Germinal center (tissue), 1 donor: ENCODE results near the gene DLL1.

Experiments used
- DNase-seq: peaks from one replicate; pipeline ENCODE4 v3.0.0; 2012; ENCODE audit warnings: mixed read lengths, low spot score

DLL1 gene

GRCh38 chr6:170250981-170251775 is 39.7 kb downstream of the DLL1 start:
- DNase-seq: no peak

DNA sequence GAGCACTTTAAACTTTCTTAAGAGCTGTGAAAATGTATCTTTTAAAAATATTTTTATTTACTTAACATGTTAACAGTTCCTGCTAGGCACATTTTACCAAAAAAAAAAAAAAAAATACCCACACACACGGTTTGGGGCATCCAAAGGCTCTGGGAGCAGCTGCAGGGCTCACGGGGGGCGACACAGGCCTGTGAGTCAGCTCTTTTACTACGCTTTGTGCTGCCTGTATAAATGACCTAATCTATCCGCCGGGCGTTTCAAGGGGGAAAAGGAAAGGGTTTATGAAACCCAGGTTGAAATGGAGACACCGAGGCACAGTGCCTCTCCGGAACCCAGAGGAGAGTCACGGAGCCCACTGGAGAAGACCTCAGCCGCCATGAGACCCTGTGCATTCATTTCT is 40.4 kb downstream of the DLL1 start:
- DNase-seq: no peak

DNA sequence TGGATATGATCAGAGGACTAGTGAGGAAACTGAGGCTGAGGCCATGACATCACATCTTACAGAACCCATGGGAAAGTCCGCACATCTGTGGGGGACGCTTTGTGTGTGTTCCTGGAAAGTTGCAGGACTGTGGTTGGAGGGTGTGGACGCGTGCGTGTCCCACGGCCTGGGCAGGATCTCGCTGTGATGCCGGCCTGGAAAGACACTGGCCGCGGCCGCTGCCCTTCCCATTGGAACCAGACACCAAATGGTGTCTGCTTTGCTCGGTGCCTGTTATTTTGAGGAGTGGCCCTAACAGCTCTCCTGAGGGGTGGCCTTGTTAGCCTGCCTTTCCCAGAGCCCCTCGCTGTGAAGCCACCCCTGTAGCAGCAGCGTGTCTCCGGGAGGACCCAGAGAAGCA is 41.1 kb downstream of the DLL1 start:
- no peak for DNase-seq

- DNase-seq: no peak
Measured at GRCh38 chr6:170248861-170249600, 41.8 kb downstream of the DLL1 start.

DNA sequence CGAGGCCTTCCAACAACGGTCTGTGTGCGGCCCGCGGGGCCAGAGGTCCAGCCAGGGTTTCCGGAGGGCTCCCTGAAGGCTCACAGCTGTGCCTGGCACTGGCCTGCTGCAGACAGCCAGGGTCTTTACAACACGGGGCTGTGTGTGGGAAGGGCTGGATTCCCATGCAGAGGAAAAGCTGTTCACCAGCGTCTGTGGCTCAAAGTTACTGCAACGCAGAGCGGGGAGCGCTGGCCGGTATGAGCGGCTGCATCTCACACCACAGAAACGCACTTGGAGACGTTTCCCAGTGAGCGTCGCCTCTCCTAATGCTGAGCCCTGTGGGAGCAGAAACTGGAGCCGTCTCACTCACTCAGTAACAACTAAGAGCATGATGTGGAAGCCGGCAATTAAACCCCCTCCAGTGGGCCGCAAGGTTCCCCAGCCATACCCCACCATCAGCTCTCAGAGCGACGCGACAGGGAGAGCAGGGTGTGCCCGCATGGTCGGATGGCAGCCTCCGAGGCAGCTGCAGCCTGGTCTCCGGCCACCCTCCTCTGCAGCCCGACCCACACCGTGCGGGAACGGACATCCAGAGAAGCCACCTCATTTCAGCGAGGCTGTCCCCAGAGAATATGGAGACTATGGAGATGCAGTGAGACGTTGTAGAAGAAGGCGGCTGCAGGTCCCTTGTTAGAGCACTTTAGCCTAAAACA is 42.6 kb downstream of the DLL1 start:
- no peak for DNase-seq

- no peak for DNase-seq
Measured at GRCh38 chr6:170247178-170247701, 43.6 kb downstream of the DLL1 start.

GRCh38 chr6:170245475-170245992 is 45.3 kb downstream of the DLL1 start:
- no peak for DNase-seq

- DNase-seq: no peak
Measured at GRCh38 chr6:170244721-170245474, 46.0 kb downstream of the DLL1 start.

- no peak for DNase-seq
Measured at GRCh38 chr6:170243791-170244291, 47.0 kb downstream of the DLL1 start.

- DNase-seq: no peak
Measured at GRCh38 chr6:170243386-170243785, 47.5 kb downstream of the DLL1 start.

DNA sequence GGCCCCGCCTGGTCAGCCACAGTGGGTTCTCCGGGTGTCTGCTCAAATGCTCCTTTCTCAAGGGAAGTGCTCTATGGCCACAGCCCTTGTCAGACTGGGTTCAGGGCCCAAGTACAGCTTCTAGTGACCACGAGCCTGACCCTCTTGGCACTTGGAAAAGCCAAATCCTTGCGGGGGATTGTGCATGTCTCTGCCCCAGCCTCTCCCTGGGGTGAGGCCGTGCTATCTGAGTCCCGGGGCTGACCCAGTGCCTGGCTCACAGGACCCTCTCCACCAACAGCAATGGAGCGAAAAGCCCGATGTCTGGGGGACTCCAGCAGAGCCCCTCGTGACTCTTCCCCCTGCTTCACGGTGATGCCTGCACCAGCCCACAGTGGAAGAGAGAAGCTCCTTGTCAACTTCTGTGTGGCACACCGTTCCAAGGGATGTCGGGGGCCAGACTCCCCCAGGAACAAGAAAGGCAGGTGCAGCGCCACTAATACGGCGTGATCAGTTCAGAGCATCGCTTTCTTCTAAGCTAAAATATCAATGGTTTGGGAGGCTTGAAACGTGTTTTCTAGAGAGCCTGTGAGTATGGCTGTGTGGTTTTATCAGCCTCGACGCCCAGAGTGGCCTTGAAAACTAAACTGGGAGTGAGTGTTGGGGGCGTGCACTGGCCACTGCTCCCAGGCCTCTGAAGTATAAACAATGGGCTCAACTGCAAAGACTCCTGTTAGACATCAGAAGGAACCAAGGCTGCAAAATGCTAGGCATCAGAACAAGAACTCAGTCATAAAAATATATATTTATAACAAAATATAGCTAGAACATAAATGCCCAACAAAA is 51.9 kb downstream of the DLL1 start:
- no peak for DNase-seq

DNA sequence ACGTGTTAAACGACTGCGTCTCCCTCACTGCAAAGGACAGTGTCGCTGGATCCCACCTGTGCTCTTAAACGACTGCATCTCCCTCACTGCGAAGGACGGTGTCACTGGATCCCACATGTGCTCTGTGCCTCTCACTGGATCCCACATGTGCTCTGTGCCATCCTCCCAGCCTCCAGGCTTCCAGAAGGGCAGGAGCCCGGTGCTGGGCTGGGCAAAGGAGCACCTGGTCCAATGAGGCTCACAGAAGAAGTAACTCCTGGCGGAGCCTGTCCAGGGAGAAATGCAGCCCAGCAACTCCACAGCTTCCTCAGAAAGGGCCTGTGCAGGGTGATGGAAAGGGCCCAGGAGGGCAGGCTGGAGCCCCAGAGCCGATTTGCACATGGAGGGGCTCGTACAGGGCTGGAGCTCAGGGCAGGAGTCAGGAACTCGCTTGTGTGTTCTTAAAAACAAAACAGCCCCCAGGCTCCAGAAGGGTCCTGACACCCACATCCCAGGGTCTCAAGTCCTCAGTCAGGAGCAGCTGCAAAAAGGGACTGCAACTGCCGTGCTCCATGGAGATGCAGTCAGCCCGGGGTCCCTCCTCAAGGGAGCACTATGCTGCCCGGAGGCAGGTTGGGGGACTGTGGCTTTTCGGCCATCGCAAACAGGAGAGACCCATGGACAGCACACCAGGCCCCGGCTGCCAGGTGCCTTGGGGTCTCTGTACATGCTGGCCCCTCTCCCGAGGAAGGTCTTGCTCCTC is 52.7 kb downstream of the DLL1 start:
- no peak for DNase-seq

DNA sequence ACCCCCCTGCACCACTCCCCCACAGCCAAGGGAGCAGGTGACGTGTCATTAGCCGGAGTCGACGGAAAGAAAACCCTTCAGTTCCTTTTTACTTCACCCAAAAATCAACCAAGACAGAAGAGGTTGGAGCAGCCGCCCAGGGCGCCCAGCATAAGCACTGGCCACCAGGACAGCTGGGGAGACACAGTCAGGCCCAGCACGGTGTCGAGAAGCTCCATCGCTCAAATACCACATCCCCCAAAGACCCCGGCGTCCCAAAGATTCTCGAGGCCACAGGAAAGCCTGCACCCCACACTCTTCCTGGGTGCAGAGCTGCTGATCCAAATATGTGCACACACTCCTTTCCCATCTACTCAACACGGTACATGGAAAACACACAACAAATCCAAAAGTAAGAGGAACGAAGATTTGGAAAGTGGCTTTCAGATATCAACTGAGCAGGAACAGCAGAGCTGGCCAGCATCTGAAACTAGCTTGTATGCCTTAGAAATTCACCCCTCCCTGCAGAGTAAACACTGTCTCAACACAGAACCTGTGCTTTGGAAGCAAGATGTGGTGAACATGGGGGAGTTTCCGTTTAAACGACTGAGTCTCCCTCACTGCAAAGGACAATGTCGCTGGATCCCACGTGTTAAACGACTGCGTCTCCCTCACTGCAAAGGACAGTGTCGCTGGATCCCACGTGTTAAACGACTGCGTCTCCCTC is 54.6 kb downstream of the DLL1 start:
- DNase-seq: no peak

- no peak for DNase-seq
Measured at GRCh38 chr6:170235391-170236125, 55.3 kb downstream of the DLL1 start.

GRCh38 chr6:170234419-170234818 is 56.5 kb downstream of the DLL1 start:
- no peak for DNase-seq

- DNase-seq: no peak
Measured at GRCh38 chr6:170233286-170234205, 57.3 kb downstream of the DLL1 start.
